T-helper 1 cell treated with Interleukin-12 subunit alpha and Interleukin-12 subunit beta and Interleukin-4 antibody, amounts not matched to agents 30 μg/mL and 1 μg/mL, for 36 hours (primary cell): Measurements from ENCODE around the gene LRRC56.
A peak's percentile ranks its signal among the peaks of the same experiment; 100 is the strongest.

Experiments
- H3K27ac Mint-ChIP-seq: one replicate; pipeline ENCODE4 v1.8.0; 2021; ENCODE audit warnings: mild to moderate bottlenecking, mixed read lengths
- H3K27me3 Mint-ChIP-seq: one replicate; pipeline ENCODE4 v1.8.0; 2021; ENCODE audit warnings: low read depth, mixed read lengths
- H3K36me3 Mint-ChIP-seq: one replicate; pipeline ENCODE4 v1.8.0; 2021; ENCODE audit warnings: low read depth, mixed read lengths
- H3K4me1 Mint-ChIP-seq: one replicate; pipeline ENCODE4 v1.8.0; 2021; ENCODE audit warnings: low read depth, mixed read lengths
- H3K4me3 Mint-ChIP-seq: one replicate; pipeline ENCODE4 v1.8.0; 2021; ENCODE audit warnings: mild to moderate bottlenecking, moderate library complexity, mixed read lengths
- H3K9me3 Mint-ChIP-seq: one replicate; pipeline ENCODE4 v1.8.0; 2021; ENCODE audit warnings: mixed read lengths

The LRRC56 gene

DNA sequence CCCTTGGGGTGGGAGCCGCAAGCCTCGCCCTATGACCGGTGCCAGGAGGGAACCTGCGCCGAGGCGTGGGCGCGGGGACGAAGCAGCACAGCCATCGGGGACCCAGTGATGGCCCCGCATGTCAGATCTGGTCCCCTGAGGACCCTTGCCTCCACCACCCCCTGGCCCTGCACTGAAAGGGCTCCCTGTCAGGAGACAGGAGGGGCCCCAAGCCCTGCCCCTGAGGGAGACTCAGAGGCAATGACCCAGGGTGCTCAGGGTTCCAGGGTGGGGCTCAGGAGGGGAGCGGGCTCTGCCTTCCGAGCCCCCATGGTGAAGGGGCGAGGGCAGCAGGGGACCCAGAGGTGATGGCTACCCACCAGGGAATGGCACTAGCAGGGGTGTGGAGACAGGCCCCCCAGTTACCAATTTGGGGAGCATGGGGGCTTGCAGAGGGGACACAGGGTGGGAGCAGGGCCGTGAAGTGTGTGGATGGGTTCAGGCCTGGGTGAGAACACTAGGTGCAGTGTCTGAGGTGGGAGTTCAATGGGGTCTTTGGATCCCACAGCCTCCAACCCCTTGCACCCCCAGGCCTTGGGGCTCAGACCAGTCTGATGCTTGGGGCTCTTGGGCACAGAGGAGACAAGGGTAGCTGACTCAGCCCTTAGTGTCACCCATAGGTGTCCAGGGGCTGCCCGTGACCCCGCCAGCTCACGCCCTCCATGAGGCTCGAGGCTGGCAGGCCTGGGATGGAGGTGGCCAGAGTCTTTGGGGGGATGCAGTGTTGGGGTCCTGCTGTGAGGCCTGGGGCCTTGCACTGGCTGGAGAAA lies 499 bp downstream of the LRRC56 start:
- H3K27ac Mint-ChIP-seq, result peak overlapping the region; percentile 26
- H3K9me3 Mint-ChIP-seq, result no peaks in the 10 kb centered on the region
- H3K4me3 Mint-ChIP-seq, result no peak overlapping the region
- peaks cover 3% of the 10 kb centered on the region for H3K27me3 Mint-ChIP-seq
- no peaks in the 10 kb centered on the region for H3K36me3 Mint-ChIP-seq
- peaks cover 3% of the 10 kb centered on the region for H3K4me1 Mint-ChIP-seq

DNA sequence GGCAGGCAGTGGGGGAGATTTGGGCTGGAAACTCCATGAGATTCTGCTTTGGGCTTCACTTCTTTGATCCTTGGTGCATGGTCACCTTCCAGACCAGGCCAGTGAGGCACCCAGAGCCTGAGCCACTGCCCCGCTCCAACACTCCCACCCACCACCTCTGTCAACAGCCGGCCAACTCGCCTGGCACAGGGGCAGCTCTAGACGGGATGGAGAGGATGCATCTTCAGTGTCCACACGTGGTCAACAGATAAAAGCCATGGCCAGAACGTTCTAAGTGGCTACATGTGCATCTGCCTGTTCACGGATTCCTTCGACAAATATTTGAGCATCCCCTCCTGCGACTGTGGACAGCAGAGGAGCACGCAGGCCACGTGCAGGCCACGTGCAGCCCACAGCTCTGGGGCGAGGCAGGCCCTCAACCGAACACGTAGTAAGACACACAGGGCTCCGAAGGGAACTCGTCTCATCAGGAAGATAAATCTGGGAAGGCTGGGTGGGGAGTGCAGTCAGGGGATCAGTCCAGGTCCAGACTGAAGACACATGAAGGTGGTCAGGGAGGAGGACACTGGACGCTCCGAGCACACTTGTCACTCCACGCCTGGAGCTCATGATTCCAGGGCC lies 1.2 kb downstream of the LRRC56 start:
- Mint-ChIP-seq H3K27ac (no peak overlapping the region), H3K27me3 (peaks cover 3% of the 10 kb centered on the region), H3K4me1 (peaks cover 3% of the 10 kb centered on the region), H3K36me3 (no peaks in the 10 kb centered on the region), H3K9me3 (no peaks in the 10 kb centered on the region), H3K4me3 (no peak overlapping the region)

DNA sequence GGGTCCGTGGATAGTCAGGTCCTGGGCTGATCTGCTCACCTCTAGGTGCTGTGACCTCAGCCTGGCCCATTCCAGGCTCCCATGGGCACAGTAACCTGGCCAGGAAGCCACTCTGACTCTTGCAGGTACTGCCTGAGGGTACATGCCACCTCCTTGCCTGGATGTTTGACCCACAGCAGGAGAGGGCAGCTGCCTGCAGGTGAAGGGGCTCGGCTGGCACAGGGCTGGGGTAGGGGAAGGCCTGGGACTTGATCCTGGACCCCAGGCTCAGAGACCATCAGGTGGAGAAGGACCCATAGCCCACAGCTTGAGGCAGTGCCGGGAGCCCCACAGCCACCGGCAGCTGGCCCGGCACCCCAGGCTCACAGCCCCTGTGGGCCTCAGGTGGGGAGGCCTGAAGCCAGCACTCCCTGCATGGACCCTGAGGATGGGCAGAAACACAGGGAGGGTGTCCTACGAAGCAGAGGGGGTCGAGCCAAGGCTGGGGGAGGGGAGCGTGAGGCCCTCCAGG lies 2.7 kb downstream of the LRRC56 start:
- Mint-ChIP-seq H3K4me3 (no peak overlapping the region), H3K9me3 (no peaks in the 10 kb centered on the region), H3K27me3 (peaks cover 3% of the 10 kb centered on the region), H3K36me3 (no peaks in the 10 kb centered on the region), H3K27ac (no peak overlapping the region), H3K4me1 (peaks cover 3% of the 10 kb centered on the region)

DNA sequence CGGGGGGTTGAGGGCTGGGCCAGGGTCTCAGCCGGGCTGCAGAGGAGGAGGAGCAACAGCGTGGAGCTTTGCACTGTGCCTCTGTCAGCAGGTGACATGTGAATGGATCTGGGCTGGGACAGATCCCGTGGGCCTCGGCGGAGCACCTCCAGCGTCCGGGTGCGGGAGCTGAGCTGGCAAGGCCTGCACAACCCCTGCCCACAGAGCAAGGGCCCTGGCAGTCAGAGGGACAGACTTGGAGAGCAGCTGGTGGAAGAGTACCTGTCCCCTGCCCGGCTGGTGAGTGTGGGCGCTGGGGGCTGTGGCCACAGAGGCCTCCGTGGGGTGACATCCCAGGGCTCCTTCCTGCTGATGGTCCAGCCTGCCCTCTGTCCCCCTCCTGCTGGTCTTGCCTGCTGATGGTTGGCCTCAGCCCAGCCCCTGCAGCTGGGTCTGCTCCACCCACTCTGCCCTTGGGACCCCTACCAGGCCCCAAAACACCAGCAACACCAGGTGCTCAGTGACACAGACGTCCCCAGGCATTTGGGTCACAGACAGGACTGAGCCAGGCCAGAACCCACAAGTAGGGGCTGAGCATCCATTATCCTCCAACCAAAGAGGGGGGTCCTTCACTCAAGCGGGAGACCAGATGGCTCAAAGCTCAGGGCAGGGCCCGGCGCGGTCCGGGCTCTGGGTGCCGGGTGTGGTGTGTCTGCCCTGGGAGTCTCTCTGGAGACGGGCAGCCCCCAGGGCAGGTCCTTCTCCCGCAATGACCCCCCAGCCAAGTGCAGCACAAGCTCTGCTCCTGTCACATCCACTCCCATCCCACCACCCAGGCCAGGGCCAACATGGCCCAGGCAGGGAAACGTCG lies 3.5 kb downstream of the LRRC56 start:
- H3K9me3 Mint-ChIP-seq, result no peaks in the 10 kb centered on the region
- no peak overlapping the region for H3K27ac Mint-ChIP-seq
- H3K4me1 Mint-ChIP-seq, result peaks cover 3% of the 10 kb centered on the region
- no peaks in the 10 kb centered on the region for H3K36me3 Mint-ChIP-seq
- peaks cover 3% of the 10 kb centered on the region for H3K27me3 Mint-ChIP-seq
- H3K4me3 Mint-ChIP-seq, result no peak overlapping the region

DNA sequence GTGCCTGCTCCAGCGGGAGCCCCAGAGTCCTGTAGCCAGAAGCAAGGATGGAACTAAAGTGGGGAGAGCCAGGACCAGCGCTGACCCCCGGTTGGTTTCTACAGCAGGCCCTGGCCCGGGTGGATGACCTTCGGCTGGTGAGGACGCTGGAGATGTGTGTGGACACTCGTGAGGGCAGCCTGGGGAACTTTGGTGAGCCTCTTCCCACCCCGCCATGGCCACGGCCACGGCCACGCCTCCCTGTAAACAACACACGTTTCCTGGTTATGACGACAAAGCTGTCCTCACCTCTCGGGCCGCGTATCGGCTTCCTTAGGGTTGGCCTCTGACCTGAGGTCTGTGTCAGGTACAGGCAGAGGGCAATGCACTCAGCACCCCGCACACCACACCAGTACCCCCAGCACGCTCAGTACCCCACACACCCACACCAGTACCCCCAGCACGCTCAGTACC lies 4.1 kb downstream of the LRRC56 start:
- no peaks in the 10 kb centered on the region for H3K27me3 Mint-ChIP-seq
- no peak overlapping the region for H3K27ac Mint-ChIP-seq
- no peaks in the 10 kb centered on the region for H3K36me3 Mint-ChIP-seq
- no peak overlapping the region for H3K4me3 Mint-ChIP-seq
- H3K9me3 Mint-ChIP-seq, result no peaks in the 10 kb centered on the region
- H3K4me1 Mint-ChIP-seq, result no peaks in the 10 kb centered on the region

DNA sequence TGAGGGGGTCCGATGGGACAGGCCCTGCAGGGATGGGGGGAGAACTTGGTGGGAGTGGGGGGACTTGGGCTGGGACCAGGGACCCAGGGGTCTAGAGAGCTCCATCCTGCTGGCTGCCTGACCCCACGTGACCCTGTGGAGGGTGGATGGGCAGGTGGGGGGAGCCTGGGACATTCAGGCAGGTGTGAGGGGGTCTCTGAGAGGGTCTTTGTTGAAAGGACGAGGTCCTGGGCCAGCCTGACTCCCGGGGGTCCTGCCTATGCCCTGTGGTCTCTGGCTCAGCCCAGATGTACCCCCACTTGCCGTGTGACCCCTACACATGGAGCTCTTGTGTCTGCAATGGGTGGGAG lies 7.5 kb downstream of the LRRC56 start:
- H3K27me3 Mint-ChIP-seq, result no peaks in the 10 kb centered on the region
- no peak overlapping the region for H3K4me3 Mint-ChIP-seq
- H3K4me1 Mint-ChIP-seq, result no peaks in the 10 kb centered on the region
- H3K36me3 Mint-ChIP-seq, result no peaks in the 10 kb centered on the region
- no peak overlapping the region for H3K27ac Mint-ChIP-seq
- no peaks in the 10 kb centered on the region for H3K9me3 Mint-ChIP-seq

DNA sequence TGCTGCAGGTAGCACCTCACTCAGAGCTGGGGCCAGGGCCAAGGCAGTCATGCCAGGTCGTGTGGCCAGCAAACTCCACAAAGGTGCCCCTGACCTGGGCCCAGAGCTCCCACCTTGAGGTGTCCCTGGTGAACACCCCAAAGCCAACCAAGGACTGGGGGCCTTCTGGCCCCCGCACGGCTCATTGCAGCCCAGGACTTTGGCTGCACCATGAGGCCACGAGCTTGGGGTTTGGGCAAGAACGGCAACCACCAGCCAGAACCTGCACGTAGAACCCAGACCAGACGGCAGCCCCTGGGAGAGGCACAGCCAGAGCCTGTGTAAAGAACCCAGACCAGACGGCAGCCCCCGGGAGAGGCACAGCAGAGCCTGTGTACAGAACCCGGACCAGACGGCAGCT lies 7.8 kb downstream of the LRRC56 start:
- H3K27me3 Mint-ChIP-seq, result no peaks in the 10 kb centered on the region
- no peaks in the 10 kb centered on the region for H3K36me3 Mint-ChIP-seq
- no peak overlapping the region for H3K4me3 Mint-ChIP-seq
- H3K4me1 Mint-ChIP-seq, result no peaks in the 10 kb centered on the region
- H3K9me3 Mint-ChIP-seq, result no peaks in the 10 kb centered on the region
- H3K27ac Mint-ChIP-seq, result no peak overlapping the region

DNA sequence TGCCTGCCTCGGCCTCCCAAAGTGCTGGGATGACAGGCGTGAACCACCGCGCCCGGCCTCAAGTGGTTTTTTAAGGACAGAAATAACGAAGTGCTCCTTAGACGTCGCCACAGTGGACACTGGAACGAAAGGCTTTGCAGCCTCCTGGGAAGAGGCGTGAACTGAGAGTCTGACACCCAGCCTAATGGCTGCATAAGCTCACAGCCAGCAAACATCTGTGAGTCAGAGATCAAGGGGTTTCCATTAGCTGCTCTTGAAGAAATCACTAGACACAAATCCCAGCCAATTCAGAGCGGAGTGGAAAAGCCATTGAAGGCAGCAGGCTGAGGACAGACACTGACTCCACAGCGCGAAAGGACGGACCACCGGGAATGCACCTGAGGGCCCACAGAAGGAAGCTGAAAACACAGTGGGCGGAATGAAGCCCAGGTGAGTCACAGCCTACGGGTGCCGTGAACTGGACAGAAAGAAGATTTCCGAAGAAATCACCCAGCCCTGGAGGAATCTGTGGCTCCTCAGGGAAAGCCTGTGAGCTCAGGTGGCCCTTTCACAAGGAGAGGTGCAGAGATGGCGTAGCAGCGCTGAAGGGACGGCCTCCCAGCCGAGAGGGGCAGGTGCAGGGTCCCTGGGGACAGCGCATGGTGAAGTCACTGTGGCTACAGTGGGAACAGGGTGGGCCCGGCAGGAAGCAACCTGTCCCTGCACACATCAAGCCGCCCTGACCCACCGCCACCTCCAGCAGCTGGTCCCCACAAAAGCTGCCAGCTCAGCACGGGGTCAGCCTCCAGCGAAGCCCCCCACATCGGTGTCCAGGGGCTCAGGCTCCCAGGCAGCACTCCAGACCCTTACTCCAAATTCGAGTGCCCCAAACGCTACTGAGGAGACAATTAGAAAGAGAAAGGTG lies 11.6 kb downstream of the LRRC56 start:
- Mint-ChIP-seq H3K4me1 (no peaks in the 10 kb centered on the region), H3K4me3 (no peak overlapping the region), H3K27me3 (no peaks in the 10 kb centered on the region), H3K9me3 (no peaks in the 10 kb centered on the region), H3K36me3 (no peaks in the 10 kb centered on the region), H3K27ac (no peak overlapping the region)

DNA sequence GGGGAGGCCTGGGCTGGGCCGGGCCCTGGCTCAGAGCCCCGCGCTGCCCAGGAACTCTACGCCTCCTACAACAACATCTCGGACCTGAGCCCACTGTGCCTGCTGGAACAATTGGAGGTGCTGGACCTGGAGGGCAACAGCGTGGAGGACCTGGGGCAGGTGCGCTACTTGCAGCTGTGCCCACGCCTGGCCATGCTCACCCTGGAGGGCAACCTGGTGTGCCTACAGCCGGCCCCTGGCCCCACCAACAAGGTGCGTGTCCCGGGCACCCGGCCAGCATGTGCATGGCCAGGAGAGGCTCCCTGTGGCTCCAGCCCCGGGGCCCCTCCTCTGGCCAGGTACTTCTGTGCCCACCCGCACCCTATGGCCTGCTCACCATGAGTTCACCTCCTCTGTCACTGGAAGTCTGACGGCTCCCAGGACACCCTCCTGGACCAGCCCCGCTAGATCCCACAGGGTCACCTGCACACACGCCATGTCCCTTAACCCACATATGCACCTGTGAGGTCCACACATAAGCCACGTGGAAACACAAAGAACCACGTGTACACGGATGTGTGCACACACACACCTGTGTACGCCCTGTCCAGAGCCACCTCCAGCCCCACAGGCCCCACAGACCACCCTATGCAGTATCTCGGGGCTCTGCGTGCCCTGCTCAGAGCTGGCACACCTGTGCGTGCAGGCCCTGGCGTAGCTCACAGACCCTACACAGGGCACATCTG lies 12.9 kb downstream of the LRRC56 start:
- no peaks in the 10 kb centered on the region for H3K9me3 Mint-ChIP-seq
- H3K4me3 Mint-ChIP-seq, result no peak overlapping the region
- H3K4me1 Mint-ChIP-seq, result no peaks in the 10 kb centered on the region
- no peaks in the 10 kb centered on the region for H3K36me3 Mint-ChIP-seq
- H3K27me3 Mint-ChIP-seq, result no peaks in the 10 kb centered on the region
- no peak overlapping the region for H3K27ac Mint-ChIP-seq

DNA sequence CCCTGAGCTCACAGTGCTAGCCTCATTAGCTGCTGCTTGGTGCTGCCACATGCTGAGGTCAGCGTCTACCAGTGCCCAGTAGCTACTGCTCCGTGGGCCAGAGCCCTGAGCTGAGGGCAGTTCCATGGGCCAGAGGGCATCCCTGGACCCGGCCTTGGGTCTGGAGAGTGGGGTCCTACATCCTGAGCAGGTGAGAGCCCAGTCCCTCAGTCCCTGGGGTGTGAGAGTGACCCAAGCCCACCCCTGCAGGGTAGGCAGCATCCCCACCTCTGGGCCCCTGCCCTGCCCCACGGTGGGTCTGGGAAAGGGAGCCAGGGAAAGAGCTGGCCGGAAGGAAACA lies 13.4 kb downstream of the LRRC56 start:
- Mint-ChIP-seq H3K4me3 (no peak overlapping the region), H3K27ac (no peak overlapping the region), H3K36me3 (no peaks in the 10 kb centered on the region), H3K4me1 (no peaks in the 10 kb centered on the region), H3K27me3 (no peaks in the 10 kb centered on the region), H3K9me3 (no peaks in the 10 kb centered on the region)

DNA sequence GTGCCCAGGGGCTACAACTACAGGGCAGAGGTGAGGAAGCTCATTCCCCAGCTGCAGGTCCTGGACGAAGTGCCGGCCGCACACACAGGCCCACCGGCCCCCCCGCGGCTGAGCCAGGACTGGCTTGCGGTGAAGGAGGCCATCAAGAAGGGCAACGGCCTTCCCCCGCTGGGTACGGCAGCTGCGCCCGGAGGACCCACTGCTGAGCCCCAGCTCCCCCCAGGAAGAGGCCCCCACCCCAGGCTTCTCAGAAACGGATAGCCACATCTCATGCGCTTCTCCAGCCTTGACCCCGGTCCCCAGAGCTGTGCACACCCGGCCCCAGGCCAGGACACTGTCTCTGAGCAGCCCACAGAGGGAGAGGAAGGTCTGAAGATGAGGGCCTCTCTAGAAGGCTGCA lies 13.8 kb downstream of the LRRC56 start:
- H3K4me3 Mint-ChIP-seq, result no peak overlapping the region
- H3K36me3 Mint-ChIP-seq, result no peaks in the 10 kb centered on the region
- no peak overlapping the region for H3K27ac Mint-ChIP-seq
- H3K4me1 Mint-ChIP-seq, result no peaks in the 10 kb centered on the region
- H3K9me3 Mint-ChIP-seq, result no peaks in the 10 kb centered on the region
- no peaks in the 10 kb centered on the region for H3K27me3 Mint-ChIP-seq

DNA sequence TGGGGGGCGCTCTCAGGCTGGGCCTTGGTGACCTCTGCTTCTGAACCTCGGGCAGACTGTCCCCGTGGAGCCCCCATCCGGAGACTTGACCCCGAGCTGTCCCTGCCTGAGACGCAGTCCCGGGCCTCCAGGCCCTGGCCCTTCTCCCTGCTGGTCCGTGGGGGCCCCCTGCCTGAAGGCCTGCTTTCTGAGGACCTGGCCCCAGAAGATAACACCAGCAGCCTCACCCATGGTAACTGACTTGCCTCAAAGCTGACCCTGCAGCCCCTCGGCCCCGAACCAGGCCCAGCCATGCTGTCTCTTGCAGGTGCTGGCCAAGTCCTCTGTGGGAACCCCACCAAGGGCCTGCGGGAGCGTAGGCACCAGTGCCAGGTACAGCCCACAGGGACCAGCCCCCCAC lies 14.3 kb downstream of the LRRC56 start:
- Mint-ChIP-seq H3K36me3 (no peaks in the 10 kb centered on the region), H3K4me1 (no peaks in the 10 kb centered on the region), H3K27me3 (peaks cover 4% of the 10 kb centered on the region), H3K4me3 (no peak overlapping the region), H3K9me3 (no peaks in the 10 kb centered on the region), H3K27ac (no peak overlapping the region)

DNA sequence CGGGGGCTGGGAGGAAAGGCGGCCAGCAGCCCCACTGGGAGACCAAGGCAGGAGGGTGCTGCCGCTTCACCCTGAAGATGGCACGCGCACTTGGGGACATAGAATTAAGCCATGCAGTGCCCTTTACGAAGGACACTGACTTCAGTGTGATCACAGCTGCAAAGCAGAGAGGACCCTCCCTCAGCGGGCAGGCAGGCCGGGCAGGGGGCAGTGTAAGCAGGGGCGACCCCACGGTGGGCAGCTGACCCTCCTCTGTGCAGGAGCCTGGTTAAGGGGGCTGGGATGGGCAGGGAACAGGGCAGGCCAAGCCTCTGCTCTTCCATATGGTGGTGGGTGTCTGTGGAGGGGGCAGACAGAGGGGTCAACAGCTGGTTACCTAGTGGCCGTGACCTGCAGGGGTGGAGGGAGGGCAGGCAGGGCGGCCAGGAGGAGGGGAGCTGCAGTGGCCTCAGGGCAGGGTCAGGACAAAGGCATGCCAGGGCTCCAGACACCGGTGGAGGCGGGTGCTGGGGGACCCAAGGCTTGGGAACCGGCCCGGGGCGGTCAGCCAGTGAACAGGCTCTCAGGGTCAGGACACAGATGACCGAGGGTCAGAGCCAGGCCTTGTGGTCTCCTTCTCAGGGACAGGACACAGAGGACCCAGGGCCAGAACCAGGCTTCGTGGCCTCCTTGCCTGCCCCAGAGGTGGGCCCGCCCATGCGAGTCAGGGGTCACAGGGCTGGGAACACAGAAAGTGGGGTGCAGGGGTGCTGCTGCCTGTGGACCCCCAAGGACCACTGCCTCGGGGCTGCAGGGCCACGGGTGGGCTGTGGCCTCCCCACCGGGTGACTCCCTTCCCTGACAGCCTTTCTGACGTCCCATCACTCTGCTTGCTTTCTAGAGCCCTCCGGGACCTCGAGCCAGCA lies 16.0 kb downstream of the LRRC56 start:
- Mint-ChIP-seq H3K36me3 (no peaks in the 10 kb centered on the region), H3K9me3 (no peaks in the 10 kb centered on the region), H3K4me1 (no peaks in the 10 kb centered on the region), H3K4me3 (no peak overlapping the region), H3K27ac (no peak overlapping the region), H3K27me3 (peaks cover 16% of the 10 kb centered on the region)
